NCI-H1105 (cell line): ENCODE results near the gene MISFA.
"Not testable (repeated sequence)": the region's sequence is repeated elsewhere in the genome, so short reads cannot be mapped to it uniquely, and the experiment has no call there.

ENCODE experiments used
- DNase-seq: peaks from one replicate; lab custom pipeline; 2025; lab: John Stamatoyannopoulos, UW

The MISFA gene

DNA sequence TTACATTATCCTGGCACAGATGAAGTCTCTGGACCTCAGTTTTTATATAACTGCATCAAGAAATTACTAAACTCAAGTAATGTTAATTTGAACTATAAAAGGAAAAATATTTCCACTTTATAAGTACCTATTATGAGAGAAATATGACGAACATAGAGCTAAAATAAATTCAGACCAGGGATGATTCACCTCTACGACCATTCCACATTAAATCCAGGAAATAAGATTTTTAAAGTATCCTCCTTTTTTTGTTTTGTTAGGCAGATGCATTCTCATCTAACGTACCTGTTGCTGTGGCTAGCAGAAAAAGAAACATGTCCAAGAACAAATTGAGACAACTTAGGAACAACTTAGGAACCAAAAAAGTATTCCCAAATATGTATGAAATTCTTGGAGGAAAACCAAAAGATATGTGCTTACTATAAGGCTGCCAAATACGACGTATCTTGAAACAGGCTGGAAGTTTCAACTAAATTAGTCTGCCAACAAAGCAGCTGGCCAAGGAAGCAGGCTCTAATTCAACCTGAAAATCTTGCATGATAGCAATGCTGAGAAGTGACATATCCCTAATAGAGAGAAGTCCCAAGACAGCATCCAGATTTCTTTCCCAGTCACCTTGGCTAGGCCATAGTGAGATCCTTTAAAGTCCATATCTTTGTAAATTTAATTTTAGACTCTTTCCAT lies 18.9 kb downstream of the MISFA start:
- no peak for DNase-seq

DNA sequence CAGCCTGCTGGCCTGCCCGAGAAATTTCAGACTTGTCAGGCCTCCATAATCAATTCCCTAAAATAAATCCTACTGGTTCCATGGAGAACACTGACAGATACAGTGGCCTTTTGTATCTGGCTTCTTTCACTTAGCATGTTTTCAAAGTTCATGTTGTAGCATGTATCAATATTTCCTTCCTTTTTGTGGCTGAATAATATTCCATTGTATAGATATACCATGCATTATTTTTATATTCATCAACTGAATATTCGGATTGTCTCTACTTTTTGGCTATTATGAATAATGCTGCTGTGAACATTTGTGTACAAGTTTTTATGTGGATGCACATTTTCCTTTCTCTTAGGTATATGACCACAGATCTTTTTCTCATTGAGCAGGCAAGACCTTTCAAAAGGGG lies 24.1 kb downstream of the MISFA start:
- DNase-seq = no peak

DNA sequence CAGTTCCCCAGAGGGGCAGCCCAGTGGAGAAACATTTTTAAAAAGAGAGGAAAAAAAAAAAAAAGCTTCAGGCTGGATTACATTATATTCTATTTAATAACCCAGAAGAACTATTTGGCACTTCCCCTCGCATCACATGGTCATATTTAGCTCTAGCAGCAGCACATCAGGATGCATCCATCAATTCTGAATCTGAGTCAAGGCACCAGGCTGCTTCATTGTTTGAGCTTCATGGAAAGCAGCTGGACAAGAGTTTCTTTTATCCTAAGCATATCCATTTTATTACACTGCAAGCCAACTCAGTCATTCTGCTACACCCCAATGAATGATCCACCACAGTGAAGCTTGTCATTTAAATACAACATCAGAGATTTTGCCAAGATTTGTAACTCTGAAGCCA lies 24.6 kb downstream of the MISFA start:
- DNase-seq = no peak

DNA sequence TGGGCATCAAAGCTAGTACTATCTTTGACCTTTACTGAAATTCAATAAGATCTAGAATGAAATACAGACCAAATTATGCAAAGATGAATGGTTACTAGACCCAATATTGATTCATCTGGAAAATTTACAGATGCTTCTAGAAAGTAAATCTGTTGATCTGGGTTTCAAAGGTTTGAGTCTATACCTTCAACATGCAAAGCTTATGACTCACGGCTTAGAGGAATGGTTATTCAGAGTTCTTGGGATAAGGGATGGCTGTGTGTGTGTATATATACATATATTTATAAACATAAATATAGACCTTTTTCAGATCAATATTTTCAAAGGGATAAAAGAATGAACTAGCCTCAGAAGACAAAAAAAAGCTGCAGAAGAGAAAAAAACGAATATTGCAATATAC lies 33.3 kb downstream of the MISFA start:
- no peak for DNase-seq

DNA sequence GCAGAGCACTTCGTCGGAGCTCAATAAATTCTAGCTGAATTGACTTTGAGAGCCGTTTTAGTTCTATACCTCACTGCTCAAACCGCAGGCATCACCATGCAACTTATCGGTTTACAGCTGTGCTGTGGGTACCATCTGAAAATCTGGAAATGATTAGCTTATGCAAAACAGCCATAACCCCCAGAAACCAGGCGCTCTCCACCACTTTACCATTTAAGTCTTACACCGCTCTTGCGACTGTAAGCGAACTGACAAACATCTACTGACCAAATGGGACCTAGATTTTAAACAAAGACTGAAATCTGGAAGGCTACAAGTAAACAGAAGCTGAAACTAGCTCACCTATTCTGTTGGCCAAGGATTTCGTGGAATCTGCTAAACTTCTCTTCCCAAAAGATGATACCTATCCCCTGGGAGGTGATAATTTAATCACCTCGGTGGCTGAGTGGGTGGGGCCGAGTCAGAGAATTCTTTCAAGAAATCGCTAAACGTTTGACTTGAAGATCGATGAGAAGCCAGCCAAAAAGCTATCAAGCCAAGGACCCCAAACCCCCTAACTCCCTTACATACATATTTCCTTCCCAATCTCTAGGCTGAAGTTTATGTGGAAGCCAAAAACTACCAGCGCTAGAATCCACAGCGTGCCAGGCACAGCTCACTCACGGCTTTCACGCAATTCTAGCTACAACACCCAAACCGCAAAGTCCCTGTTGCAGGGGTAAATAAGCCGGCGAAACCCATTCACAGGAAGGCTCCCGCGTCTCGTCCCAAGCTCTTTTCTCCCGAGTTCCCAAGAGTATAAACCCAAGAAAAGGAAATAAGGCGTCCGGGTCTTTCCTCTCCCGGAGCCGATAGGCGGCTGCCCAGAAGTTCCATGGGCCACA lies 33.9 kb downstream of the MISFA start:
- DNase-seq = no peak

DNA sequence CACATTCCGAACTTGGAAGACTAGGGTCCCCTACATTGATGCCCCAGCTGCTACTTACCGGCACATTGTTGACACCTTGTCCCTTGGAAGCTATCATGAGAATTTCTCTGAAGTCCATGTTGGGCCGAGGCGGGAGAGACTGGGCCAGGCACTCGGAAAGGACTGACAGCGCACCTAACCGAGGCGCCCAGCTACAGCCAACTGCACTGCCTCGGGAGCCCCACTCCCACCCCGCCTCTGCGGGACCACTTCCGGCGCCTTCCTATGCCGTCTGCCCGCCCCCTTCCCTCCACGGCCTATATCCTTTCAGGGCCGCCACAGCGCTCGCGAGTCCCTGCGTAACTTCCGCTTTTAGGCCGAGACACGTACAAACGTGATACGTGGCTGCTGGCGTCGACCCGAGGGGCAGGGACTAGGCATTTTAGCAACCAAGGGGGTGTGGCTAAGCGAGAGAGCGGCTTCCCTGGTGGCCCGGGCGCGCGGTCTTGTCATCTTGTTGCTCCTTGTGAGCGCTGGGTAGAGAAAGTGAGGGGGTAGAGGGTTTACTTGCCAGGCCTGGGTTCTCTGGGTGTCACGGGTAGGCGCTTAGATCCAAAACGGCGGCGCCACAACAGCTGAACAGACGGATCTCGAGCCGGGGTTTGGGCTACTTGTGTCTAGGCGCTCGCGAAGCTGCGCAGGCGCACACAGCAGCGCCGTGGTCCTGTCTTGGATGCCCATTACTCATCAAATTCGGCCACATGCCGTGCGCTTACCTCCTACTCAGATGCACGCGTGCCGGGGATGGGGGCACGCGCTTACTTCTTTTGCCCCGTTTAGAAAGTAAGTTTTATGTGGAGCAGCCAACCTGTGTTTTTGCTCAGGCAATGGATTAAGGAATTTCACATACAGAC lies 34.8 kb downstream of the MISFA start, which contains the start of gene SPTY2D1:
Gene SPTY2D1 (minus strand): TSS at position 203 of the 893 bp plus-strand sequence. CDS start 85 bp downstream, at position 118.
- DNase-seq = peak; percentile 99

DNA sequence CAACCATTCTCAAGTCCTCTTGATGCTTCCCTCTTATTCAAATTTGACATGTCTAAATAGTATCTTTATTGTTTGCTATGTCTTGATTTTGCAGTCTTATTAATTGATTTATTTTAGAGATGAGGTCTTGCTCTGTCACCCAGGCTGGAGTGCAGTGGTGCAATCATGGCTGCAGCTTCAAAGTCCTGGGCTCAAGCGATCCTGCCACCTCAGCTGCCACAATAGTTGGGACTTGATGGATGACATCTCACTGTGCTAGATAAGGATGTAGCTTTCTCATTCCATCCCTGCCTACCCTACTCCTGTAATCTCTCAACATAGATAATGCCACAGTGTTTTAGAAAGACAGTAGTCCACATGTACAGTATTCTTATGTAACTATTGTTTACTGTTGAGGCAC lies 42.1 kb downstream of the MISFA start:
- DNase-seq = no peak

DNA sequence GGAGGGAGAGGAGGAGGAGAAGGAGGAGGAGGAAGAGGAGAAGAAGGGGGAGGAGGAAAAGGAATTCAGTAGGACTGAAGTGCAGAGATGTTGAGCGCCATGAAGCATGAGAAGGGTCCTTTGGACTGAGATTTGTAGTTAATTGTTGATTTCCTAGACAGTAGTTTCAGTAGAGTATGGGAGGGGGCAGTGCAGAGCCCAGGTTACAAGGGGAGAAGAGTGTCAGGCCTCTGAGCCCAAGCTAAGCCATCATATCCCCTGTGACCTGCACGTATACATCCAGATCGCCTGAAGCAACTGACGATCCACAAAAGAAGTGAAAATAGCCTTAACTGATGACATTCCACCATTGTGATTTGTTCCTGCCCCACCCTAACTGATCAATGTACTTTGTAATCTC lies 43.4 kb downstream of the MISFA start:
- not testable (repeated sequence) for DNase-seq

DNA sequence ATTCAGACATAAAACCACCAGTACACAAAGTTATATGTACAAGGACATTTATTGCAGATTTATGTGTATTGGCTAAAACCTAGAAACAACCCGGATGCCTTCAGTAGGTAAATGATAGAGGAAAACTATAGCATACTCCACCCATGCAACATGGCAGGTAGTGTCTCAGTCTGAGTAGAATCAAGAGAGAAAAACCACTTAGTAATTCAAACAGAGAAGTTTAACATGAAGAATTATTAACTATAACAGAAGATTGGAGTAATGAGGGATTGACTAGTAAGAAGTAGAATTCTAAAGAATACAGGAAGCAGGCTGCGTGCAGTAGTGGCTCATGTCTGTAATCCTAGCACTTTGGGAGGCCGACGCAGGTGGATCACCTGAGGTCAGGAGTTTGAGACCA lies 50.8 kb downstream of the MISFA start:
- no peak for DNase-seq

DNA sequence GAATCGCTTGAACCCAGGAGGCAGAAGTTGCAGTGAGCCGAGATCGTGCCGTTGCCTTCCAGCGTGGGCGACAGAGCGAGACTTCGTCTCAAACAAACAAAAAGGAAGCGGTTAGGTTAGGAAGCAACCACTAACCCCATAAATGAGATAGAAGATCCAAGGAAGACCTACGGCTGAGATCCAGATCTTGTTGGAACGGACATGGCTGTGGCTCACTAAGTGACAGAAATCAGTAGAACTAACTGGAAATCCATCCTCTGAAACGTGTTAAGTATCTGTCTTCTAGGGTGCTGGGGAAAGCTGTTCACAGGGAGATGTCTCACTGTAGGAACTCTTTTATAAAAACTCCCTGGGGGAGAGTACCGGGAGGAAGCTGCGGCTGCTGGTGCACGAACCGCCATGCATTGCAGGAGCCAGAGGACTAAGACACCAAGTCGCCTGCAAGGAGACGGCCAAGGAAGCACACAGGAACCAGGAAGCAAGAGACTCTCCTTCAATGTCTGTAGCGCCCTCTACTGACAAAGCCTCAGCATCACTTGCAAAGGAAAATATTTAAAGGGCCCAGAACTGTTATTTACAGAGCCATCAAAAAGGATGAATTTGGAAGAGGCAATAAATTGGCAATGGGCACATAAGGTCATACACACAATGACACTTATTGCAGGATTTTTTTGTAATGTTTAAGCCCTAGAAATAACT lies 51.4 kb downstream of the MISFA start:
- DNase-seq = peak; percentile 0
